GM08714 (cell line): ENCODE results near the gene RBM6.
"Not testable (repeated sequence)": the region's sequence is repeated elsewhere in the genome, so short reads cannot be mapped to it uniquely, and the experiment has no call there.

ENCODE experiments used
- H3K4me3 ChIP-seq: fragments of 200-500 bp; sonication (Bioruptor generic); 2 replicates; pipeline ENCODE4 v1.5.1; 2014; ENCODE audit warnings: mild to moderate bottlenecking, low read length, inconsistent platforms
- ZNF274 ChIP-seq: IDR thresholded peaks from 2 replicates; pipeline ENCODE4 v1.6.1; 2012; ENCODE audit warnings: mild to moderate bottlenecking, low read depth, low read length

RBM6 gene

GRCh38 chr3:49984394-49984793 is 44.4 kb downstream of the RBM6 start:
- TF ChIP-seq ZNF274, result no peak

GRCh38 chr3:49992326-49992725 is 52.4 kb downstream of the RBM6 start:
- no peak for TF ChIP-seq ZNF274
- H3K4me3 ChIP-seq, result no peak overlapping the region

More at GRCh38 chr3:49984394-49984793, 44.4 kb downstream of the RBM6 start:
- H3K4me3 ChIP-seq, result no peak overlapping the region

DNA sequence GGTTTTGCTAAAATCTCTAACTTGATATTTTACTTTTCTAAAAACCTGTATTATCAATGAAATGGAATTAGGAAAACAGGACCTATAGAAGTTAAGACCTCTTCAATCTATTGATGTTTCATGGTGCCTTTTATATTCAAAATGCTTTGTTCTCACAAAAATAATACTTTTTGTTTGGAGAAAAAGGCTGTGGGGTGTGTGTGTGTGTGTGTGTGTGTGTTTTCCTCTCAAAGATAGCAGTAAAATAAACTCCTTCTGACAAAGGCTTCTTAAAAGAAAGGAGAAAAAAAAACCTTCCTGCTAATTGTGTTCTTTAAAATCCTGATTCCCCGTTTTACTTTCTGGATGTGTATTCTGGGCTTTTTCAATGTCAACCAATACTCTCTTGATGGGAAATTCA is 54.5 kb downstream of the RBM6 start:
- TF ChIP-seq ZNF274, result no peak
- no peak overlapping the region for H3K4me3 ChIP-seq

DNA sequence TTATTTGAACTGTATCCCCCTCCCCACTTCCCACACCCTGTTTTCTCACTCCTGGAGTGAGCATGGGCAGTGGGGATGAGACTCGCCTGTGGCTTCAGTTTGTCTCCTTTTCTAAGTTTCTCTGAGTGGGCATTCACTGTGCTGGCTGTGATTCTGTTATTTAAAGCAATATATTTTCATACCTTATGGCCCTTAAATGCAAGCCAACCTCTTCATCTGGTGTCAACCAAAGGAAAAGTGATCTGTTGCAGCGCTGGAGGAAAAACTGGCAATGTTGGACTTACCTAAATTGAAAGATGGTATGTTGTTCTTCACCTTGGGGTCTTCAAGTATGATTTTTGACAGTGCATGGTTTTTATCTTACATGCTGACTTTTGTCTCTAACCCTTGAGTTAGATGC is 56.1 kb downstream of the RBM6 start:
- H3K4me3 ChIP-seq, result no peak overlapping the region
- TF ChIP-seq ZNF274, result no peak

GRCh38 chr3:49997862-49998261 is 57.9 kb downstream of the RBM6 start:
- no peak overlapping the region for H3K4me3 ChIP-seq
- TF ChIP-seq ZNF274, result no peak

GRCh38 chr3:49998326-49998725 is 58.4 kb downstream of the RBM6 start:
- no peak for TF ChIP-seq ZNF274
- no peak overlapping the region for H3K4me3 ChIP-seq

DNA sequence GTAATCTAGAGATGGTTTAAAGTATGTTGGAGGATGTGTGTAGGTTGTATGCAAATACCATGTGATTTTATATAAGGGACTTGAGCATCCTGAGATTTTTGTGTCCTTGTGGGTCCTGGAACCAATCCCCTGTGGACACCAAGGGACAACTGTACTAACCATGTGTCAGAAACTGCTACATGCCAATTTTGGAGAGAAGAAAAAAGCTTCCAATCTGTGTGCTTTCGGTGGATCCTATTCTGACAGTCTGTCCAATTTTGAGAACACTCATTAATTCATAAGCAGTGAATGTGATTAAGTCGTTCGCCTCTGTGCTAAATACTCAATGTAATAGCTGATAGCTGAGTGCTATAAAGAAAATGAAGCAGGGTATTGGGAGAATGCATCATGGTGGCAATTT is 61.6 kb downstream of the RBM6 start:
- no peak for TF ChIP-seq ZNF274
- H3K4me3 ChIP-seq, result no peak overlapping the region

DNA sequence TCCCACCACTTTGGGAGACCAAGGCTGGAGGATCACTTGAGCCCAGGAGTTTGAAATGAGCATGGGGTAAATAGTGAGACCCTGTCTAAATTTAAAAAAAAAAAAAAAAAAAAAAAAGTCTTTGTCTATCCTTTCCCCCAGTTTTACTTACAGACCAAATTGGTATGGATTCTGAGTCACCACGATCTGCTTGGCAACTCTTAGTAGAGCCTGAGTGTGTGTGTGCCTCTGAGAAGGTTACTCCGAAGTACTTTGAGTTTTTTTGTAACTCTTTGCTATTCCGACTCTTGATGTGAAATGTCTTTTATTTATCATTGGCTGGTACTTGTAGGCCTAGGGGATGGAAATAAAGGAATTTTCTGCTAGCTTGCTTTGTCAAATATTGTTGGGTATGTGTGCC is 63.3 kb downstream of the RBM6 start:
- TF ChIP-seq ZNF274, result no peak
- H3K4me3 ChIP-seq, result no peak overlapping the region

DNA sequence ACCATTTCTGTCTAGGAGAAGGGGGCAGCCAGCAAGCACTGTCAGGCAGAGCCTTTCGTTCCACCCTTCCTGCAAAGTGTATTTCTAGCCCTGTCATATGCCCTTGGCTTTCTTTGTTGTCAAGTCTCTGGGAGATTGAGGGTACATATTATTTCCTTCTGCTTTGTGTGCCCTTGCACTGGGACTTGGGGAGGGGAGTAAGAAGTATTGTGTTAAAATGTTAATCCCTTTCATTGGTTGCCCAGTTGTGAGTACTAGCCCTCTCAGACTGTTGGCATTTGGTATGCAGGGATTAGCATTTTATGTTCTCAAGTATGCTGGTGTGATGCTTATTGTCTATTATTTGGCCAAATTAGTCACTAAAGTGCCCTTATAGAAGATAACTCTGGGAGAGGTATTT is 63.9 kb downstream of the RBM6 start:
- H3K4me3 ChIP-seq, result no peak overlapping the region
- TF ChIP-seq ZNF274, result no peak

- no peak overlapping the region for H3K4me3 ChIP-seq
- TF ChIP-seq ZNF274, result no peak
These were observed 69.0 kb downstream of the RBM6 start for GRCh38 chr3:50008931-50009330.

GRCh38 chr3:50010959-50011358 is 71.0 kb downstream of the RBM6 start:
- no peak for TF ChIP-seq ZNF274

DNA sequence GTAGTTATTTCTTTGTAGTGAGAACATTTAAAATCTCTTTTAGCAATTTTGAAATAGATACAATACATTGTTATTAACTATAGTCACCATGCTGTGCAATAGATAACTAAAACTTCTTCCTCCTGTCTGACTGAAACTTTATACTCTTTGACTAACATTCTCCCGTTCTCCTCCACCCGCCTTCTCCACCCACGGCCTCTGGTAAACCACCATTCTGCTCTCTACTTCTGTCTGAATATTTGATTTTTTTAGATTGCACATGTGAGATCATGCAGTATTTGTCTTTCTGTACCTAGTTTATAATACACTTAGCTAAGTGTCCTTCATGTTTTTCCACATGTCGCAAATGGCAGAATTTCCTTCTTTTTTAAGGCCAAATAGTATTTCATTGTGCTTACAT is 76.0 kb downstream of the RBM6 start:
- no peak overlapping the region for H3K4me3 ChIP-seq
- no peak for TF ChIP-seq ZNF274

More at GRCh38 chr3:50010959-50011358, 71.0 kb downstream of the RBM6 start:
- no peak overlapping the region for H3K4me3 ChIP-seq

DNA sequence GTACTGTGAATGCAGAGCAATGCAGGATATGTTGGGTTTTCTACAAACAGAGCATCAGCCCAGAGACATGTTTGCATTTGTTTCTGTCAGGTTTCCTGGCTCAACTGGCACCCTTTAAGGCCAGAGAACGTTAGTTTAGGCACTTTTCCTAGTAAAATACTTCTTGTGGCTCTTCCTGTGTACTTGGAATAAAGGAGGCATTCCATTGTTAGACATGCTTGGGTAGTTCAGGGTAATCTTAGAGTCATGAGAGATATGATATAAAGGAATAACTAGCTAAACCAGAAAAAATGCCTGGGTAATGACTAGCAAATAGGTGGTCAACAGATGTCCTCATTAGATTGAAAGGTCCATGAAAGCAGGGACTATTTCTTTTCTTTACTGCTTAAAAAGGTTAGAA is 88.4 kb downstream of the RBM6 start:
- TF ChIP-seq ZNF274, result no peak
- H3K4me3 ChIP-seq, result no peak overlapping the region

DNA sequence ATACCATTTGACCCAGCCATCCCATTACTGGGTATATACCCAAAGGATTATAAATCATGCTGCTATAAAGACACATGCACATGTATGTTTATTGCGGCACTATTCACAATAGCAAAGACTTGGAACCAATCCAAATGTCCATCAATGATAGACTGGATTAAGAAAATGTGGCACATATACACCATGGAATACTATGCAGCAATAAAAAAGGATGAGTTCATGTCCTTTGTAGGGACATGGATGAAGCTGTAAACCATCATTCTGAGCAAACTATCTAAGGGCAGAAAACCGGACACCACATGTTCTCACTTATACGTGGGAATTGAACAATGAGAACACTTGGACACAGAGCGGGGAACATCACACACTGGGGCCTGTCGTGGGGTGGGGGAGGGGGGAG is 91.3 kb downstream of the RBM6 start:
- H3K4me3 ChIP-seq, result not testable (repeated sequence)

DNA sequence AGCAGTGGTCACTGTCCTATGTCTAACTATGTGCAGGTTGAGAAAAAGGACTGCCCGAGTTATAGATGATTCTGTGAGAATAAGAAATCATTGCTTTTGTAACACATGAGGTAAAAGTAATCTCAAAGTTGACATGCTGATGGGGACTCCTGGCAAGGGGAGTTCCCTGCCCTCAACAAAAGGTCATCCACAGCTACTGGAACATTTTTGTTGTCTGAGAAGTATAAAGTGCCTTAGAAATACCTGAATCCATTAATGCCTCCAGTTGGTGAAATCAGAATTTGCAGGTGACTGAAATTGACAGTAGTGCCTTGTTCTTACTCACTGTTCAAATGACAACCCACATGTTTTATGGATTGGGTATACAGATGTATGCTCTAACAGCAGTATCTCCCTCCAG is 105.0 kb downstream of the RBM6 start:
- no peak for TF ChIP-seq ZNF274

DNA sequence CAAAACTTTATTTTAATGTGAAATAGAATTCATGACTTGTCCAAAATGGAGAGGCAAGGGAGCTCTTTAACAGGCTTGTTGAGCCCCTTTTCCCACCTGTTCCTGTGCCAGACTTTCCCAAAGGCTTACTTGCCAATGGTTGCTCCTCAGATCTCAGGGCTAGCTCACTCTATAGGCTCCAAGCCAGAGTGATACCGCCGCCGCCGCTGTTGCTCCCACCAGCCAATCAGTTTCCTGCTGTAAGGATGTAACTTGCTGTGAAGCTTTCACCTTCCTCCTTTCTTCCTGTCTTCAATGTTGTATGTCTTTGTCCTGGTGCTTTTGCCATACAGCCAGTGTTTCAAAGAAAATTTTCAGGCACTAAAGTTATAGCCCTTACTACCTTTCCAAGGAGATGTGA is 107.5 kb downstream of the RBM6 start:
- H3K4me3 ChIP-seq, result no peak overlapping the region
- TF ChIP-seq ZNF274, result no peak

More for the DNA sequence above, 105.0 kb downstream of the RBM6 start:
- H3K4me3 ChIP-seq, result no peak overlapping the region

DNA sequence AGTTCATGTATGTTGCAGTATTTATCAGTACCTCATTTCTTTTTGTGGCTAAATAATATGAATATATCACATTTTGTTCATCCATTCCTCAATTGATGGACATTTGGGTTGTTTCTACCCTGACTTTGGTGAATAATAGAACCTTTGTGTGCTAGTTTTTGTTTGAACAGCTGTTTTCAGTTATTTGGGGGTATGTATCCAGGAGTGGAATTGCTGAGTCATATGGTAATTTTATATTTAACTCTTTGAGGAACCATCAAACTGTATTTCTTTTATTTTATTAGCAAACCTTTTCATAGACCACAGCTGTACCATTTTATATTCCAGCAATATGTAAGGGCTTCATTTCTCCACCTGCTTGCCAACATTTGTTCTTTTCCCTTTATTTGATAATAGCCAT is 110.4 kb downstream of the RBM6 start:
- no peak overlapping the region for H3K4me3 ChIP-seq
- TF ChIP-seq ZNF274, result no peak

GRCh38 chr3:50057756-50058155 is 117.8 kb downstream of the RBM6 start:
- TF ChIP-seq ZNF274, result no peak
- no peak overlapping the region for H3K4me3 ChIP-seq
